ENCODE data around the gene ZNF19. TPM values are rescaled to one million over a fixed set of nuclear protein-coding genes. Genes with fewer than 3 reads are reported as not detected.

ZNF19 gene
- total RNA-seq, 8 experiments from 2014 or later, result 2.5 to 27.6 (median 8.1) TPM

DNA sequence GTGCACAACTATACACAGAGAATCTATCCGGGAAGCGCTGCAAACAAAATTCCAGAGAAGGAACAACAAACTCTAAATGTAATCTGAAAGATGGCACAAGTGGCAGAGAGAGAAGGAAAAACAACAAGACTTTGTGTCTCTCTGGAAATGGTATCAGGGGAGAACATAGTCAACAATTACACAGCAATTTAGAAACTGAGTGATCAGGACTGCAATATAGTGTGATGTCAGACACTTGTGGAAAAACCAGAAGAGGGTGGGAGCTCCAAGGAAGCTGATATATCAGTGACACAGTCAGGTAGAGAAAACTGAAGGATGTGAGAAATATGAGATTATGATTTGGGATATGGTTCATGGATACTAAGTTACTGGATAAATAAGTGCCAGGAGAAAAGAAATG lies 8.2 kb downstream of the ZNF19 start:
- Histone ChIP-seq H3K27ac (no peak overlapping the region), H3K4me3 (no peak overlapping the region), H3K4me1 (replicated peaks in 1 of 2) (peaks cover 0 to 7% of the 10 kb centered on the region in 2 donors)
- no peak for ATAC-seq (replicated peaks in 6 of 8)
- in situ Hi-C loops (cut with MboI; ENCODE audit: low pct_unique_long_range_greater_than_20kb in 2 of 9, low sequenced_read_pairs in 9 of 9, unreplicated experiment in 9 of 9), result no loop called here
- 85 to 100% (median 94%) methylated on average over 2 of the region's 2 CpGs; no CpG with 5 or more reads in 5 of the 10 experiments for WGBS, 10 experiments

DNA sequence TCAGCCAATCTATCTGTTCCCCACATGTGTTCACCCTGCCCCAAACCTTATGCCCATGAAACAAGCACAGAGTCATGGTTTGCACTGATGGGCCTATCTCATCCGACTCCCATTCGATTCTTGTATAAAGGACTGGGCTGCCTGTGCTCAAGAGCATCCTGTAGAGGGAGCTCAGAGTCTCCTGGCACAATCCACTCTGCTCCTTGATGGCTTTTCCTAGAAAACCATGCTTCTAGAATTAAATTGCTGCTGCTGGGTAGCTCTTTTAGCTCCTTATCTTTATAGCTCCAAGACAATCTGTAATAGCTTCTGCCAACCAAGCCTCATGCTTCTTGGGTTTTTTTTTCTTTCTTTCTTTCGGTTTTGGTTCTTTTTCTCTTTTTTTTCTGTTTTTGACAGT lies 9.7 kb downstream of the ZNF19 start:
- 27 to 83% (median 40%) methylated on average over 1 to 3 of the region's 3 CpGs; no CpG with 5 or more reads in 1 of the 10 experiments for WGBS, 10 experiments
- H3K4me1 ChIP-seq (replicated peaks in 1 of 2), result peaks cover 0 to 7% of the 10 kb centered on the region in 2 donors
- peak in 2 of 8 experiments; percentile 27 to 38 for ATAC-seq (replicated peaks in 6 of 8)
- H3K4me3 ChIP-seq, result no peak overlapping the region
- in situ Hi-C loops (cut with MboI; ENCODE audit: low pct_unique_long_range_greater_than_20kb in 2 of 9, low sequenced_read_pairs in 9 of 9, unreplicated experiment in 9 of 9), result no loop called here
- H3K27ac ChIP-seq, result no peak overlapping the region

DNA sequence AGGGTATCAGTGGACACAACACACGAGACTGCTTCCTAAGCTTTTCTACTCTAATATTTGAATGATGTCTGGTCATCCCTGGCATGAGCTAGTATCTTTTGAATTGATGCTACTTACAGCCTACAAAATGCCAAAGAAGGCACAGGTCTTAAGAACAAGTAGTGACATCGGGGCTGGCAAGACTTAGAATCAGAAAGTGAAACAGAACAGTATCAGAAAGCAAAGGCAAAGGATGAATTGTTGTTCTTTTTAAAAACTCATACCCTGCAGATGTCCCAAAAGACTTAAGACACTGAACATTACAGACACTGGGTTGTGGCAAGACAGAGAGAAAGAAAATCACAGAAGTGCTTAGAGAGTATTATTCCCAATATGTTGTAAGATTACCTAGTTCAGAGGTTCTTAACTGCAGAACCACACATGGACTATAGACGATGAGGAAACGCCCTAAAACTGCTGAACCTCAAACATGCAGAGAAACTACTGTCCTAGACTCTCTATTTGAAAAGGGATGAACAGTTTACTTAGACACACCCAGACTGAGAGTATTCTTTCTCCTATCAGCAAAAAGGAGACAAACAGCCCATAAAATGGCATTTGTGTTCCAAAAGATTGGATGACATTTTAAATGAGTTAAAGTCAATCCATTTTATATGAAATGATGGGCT lies 12.5 kb downstream of the ZNF19 start:
- no peak for ATAC-seq (replicated peaks in 6 of 8)
- H3K4me1 ChIP-seq (replicated peaks in 1 of 2), result no peaks in the 10 kb centered on the region
- in situ Hi-C loops (cut with MboI; ENCODE audit: low pct_unique_long_range_greater_than_20kb in 2 of 9, low sequenced_read_pairs in 9 of 9, unreplicated experiment in 9 of 9), result no loop called here
- H3K4me3 ChIP-seq, result no peak overlapping the region
- 63 to 97% (median 86%) methylated on average over 2 to 4 of the region's 4 CpGs; no CpG with 5 or more reads in 4 of the 10 experiments for WGBS, 10 experiments
- no peak overlapping the region for H3K27ac ChIP-seq

DNA sequence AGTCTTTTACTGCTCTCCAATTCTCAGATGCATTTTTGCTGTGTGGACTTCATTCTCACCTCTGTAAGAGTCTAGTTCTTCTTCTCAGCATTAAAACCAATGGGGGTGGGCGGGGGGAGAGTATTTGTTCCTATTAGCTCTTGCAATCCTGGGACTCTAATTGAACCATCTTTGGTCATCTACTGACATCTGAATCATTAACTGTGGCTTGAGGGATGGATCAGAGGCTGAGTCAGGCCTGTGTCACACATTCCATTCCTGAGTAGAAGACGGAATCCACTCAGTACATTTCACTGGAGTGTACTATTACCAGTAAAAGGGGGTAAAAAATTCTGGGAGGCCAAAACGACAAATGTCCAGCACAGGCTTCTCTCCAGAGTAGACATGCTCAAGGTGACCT lies 14.3 kb downstream of the ZNF19 start:
- 0 to 100% (median 43%) methylated on average over 1 to 3 of the region's 3 CpGs; no CpG with 5 or more reads in 2 of the 10 experiments for WGBS, 10 experiments
- peak in 1 of 8 experiments; percentile 67 for ATAC-seq (replicated peaks in 6 of 8)
- no peaks in the 10 kb centered on the region for H3K4me1 ChIP-seq (replicated peaks in 1 of 2)
- in situ Hi-C loops (cut with MboI; ENCODE audit: low pct_unique_long_range_greater_than_20kb in 2 of 9, low sequenced_read_pairs in 9 of 9, unreplicated experiment in 9 of 9), result no loop called here
- H3K27ac ChIP-seq, result no peak overlapping the region
- no peak overlapping the region for H3K4me3 ChIP-seq

DNA sequence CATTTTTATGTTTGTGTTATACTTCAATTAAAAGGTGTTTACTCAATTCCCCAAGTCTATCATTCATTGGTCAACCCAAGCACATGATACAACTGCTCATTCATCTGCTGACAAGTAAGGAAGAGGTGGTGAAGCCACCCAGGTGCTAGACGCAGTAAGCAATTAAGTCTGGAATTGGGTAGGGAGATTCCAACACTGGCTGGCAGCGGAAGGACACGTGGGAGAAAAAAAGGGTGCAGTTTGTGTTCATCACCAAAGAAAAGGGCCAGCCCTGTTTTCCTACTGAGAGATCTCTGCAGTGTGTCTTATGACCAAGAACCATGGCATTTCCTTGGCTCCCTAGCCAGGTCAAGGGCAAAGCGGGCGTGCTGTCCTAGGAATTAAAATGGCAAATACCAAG lies 15.2 kb downstream of the ZNF19 start:
- no peak for ATAC-seq (replicated peaks in 6 of 8)
- 80 to 100% (median 91%) methylated on average over 1 to 5 of the region's 5 CpGs; no CpG with 5 or more reads in 1 of the 10 experiments for WGBS, 10 experiments
- no peaks in the 10 kb centered on the region for H3K4me1 ChIP-seq (replicated peaks in 1 of 2)
- H3K4me3 ChIP-seq, result no peak overlapping the region
- H3K27ac ChIP-seq, result no peak overlapping the region
- in situ Hi-C loops (cut with MboI; ENCODE audit: low pct_unique_long_range_greater_than_20kb in 2 of 9, low sequenced_read_pairs in 9 of 9, unreplicated experiment in 9 of 9), result no loop called here

DNA sequence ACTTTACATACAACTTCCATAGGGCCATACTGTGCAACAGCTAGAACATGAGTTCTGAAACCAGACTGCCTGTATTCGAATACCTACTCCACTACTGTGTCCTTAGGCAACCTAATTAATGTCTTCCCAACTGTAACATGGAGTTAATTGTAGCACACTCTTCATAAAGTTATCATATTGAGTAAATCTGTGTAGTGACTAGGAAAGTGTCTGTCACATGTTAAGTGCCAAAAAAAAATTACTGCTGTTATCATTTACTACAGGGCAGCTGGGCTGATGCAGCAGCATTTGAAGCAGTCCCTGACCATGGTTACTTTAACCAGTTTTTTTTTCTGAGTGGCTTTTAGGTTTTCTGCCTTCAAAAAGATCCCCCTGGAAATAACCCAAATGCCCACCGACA lies 16.2 kb downstream of the ZNF19 start:
- WGBS, 10 experiments, result 40 to 100% (median 86%) methylated on average over 1 to 2 of the region's 2 CpGs; no CpG with 5 or more reads in 2 of the 10 experiments
- H3K27ac ChIP-seq, result no peak overlapping the region
- no peak for ATAC-seq (replicated peaks in 6 of 8)
- in situ Hi-C loops (cut with MboI; ENCODE audit: low pct_unique_long_range_greater_than_20kb in 2 of 9, low sequenced_read_pairs in 9 of 9, unreplicated experiment in 9 of 9), result no loop called here
- H3K4me3 ChIP-seq, result no peak overlapping the region
- no peaks in the 10 kb centered on the region for H3K4me1 ChIP-seq (replicated peaks in 1 of 2)

DNA sequence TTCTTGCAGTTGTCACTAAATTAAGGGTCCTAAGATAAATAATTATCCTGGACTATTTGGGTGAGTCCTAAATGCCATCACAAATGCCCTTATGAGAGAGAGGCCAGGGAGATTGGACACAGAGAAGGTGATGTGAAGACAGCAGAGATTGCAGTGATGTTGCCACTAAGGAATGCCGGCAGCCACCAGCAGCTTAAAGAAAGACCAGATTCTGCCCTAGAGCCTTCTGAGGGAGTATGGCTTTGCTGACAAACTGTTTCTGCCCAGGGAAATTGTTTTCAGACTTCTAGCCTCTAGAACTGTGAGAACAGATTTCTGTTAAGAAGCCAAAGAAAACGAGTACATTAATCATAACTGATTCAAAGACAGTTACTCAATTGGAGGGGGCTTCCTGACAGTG lies 17.1 kb downstream of the ZNF19 start:
- no peak overlapping the region for H3K27ac ChIP-seq
- H3K4me3 ChIP-seq, result no peak overlapping the region
- H3K4me1 ChIP-seq (replicated peaks in 1 of 2), result no peaks in the 10 kb centered on the region
- 0 to 69% (median 39%) methylated on average over 1 to 2 of the region's 2 CpGs; no CpG with 5 or more reads in 4 of the 10 experiments for WGBS, 10 experiments
- in situ Hi-C loops (cut with MboI; ENCODE audit: low pct_unique_long_range_greater_than_20kb in 2 of 9, low sequenced_read_pairs in 9 of 9, unreplicated experiment in 9 of 9), result no loop called here
- ATAC-seq (replicated peaks in 6 of 8), result no peak

DNA sequence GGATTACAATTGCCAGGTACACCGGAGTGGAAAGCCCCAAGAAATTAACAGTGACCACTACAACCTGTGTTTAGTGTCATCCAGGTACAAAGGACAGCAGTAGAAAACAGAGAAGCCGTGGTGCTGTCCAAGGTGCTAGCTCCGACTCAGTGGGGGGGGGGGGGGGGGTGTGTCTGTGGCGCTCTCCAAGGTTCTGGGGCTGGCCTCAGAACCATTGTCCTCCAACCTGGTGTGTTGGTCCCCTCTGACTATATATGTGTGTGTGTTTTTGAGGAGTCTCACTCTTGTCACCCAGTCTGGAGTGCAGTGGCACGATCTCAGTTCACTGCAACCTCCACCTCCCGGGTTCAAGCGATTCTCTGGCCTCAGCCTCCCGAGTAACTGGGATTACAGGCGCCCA lies 21.3 kb downstream of the ZNF19 start:
- Histone ChIP-seq H3K4me1 (replicated peaks in 1 of 2) (peaks cover 0 to 1% of the 10 kb centered on the region in 2 donors), H3K27ac (no peak overlapping the region), H3K4me3 (no peak overlapping the region)
- peak in 3 of 8 experiments; percentile 36 to 59 (median 48) for ATAC-seq (replicated peaks in 6 of 8)
- WGBS, 10 experiments, result 0 to 86% (median 8%) methylated on average over 1 of the region's 9 CpGs; no CpG with 5 or more reads in 6 of the 10 experiments
- in situ Hi-C loops (cut with MboI; ENCODE audit: low pct_unique_long_range_greater_than_20kb in 2 of 9, low sequenced_read_pairs in 9 of 9, unreplicated experiment in 9 of 9), result no loop called here

DNA sequence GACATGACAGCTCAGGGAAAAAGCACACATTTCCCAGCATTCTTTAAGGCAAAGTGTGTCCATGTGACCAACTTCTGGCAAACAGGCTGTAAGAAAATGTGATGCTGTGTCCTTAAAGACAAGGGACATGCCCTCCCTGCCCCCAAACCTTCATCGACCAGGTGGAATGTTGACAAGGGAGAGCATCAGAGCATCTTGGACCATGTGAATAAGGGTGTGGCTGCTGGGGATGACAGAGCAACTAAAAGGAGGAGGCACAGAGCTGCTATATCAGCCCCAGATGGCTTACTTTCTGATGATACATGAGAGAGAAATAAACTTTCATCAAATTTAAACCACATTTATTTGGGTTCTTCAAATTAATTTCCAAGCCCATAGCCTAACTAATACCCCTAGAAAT lies 24.9 kb downstream of the ZNF19 start:
- Histone ChIP-seq H3K4me1 (replicated peaks in 1 of 2) (peaks cover 8 to 15% of the 10 kb centered on the region in 2 donors), H3K27ac (no peak overlapping the region), H3K4me3 (no peak overlapping the region)
- WGBS, 10 experiments, result 0 to 60% (median 43%) methylated on average over 1 of the region's 1 CpG; no CpG with 5 or more reads in 3 of the 10 experiments
- in situ Hi-C loops (cut with MboI; ENCODE audit: low pct_unique_long_range_greater_than_20kb in 2 of 9, low sequenced_read_pairs in 9 of 9, unreplicated experiment in 9 of 9), result no loop called here
- ATAC-seq (replicated peaks in 6 of 8), result no peak

DNA sequence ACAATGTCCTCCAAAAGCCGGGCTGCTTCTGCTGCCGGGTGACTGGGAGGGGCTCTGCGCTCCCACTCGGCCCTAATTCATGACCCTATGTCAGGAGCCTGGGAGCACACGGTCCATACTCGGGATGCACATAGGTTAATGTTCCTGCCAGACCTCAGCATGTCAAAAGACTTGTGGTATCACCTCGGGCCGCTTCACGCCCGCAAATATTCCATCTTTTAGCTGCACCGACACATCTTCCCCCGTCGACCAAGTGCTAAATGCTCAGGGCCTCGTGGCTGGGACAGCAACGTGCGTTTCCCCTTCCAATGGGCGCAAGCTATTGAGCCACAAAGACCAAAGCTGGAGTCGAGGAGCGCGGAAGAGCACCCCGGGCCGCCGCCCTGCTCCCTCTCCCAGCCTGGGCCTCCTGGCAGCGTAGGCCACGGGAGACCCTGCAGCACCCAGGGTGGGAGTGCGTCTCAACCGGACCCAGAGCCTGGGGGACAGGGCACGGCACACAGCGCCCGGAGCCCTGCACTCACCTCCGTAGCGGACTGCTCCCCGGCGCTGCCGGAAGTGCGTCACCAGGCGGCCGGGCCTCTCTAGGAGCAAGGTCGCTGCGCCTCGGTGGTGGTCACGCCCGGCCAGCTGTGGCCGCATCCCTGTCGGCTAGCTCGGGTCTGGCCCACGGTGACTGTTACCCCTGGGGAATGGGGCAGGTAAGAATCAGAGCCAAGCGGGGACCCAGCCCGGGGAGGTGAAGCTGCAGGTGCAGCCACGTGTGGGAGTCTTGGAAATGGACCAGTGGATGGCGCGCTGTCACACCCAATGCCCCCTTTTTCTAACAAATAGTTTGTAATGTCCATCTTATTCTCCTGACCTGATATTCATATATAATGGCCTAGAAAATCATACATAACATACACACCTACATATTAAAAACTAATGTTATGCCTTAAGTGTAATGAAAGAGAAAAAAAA lies 27.2 kb downstream of the ZNF19 start, which contains the start of gene ZNF23:
Gene ZNF23 (minus strand): TSS at position 562 of the 963 bp plus-strand sequence. CDS start 5,451 bp downstream, outside the sequence.
- in situ Hi-C loops (cut with MboI; ENCODE audit: low pct_unique_long_range_greater_than_20kb in 2 of 9, low sequenced_read_pairs in 9 of 9, unreplicated experiment in 9 of 9), result no loop called here
- WGBS, 10 experiments, result 0 to 2% (median 0%) methylated on average over 1 to 30 of the region's 52 CpGs; no CpG with 5 or more reads in 4 of the 10 experiments
- peak within 1 kb of the TSS; percentile 74 to 96 (median 94) for H3K4me3 ChIP-seq
- peak; percentile 97 to 100 (median 99) for ATAC-seq (replicated peaks in 6 of 8)
- peak within 1 kb of the TSS; percentile 80 to 87 for H3K27ac ChIP-seq
- peaks cover 8 to 15% of the 10 kb centered on the region in 2 donors for H3K4me1 ChIP-seq (replicated peaks in 1 of 2)

DNA sequence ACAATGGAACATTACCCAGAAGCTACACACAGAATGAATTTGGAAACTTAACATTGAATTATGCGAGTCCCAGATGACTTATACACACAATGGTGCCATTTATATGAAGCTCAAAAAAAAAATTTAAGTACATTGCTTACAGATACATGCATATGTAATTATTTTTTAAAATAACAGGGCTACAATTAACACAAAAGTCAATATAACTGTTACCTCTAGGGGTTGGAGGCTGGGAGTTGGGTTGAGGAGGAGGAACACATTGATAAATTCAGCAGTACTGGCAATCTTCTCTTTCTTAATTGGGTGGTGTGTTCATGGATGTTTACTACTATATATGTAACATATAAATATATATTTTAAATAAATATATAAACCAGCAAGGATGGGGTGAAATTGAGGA lies 28.2 kb downstream of the ZNF19 start:
- in situ Hi-C loops (cut with MboI; ENCODE audit: low pct_unique_long_range_greater_than_20kb in 2 of 9, low sequenced_read_pairs in 9 of 9, unreplicated experiment in 9 of 9), result no loop called here
- WGBS, 10 experiments, result 90 to 100% (median 100%) methylated on average over 1 of the region's 1 CpG; no CpG with 5 or more reads in 2 of the 10 experiments
- H3K27ac ChIP-seq, result no peak overlapping the region
- H3K4me1 ChIP-seq (replicated peaks in 1 of 2), result peaks cover 8 to 15% of the 10 kb centered on the region in 2 donors
- ATAC-seq (replicated peaks in 6 of 8), result no peak
- H3K4me3 ChIP-seq, result peak overlapping the region; percentile 74 to 96 (median 94)

DNA sequence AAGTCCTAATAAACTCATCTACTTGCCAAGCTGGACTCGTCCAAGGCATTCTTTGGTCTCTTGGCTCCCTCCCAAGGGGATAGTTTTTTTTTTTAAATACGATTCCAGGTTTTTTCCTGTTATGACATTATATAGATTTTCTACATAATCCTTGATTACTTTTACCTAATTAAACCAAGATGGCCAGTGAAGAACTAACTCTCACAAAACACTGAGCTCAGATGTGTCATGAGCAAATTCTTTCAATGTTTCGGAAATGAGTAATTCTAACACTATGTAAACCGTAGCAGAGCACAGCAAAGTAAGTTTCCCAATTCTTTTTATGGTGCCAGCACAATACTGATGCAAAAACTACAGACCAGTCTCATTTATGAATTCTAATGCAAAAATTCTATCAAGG lies 28.9 kb downstream of the ZNF19 start:
- in situ Hi-C loops (cut with MboI; ENCODE audit: low pct_unique_long_range_greater_than_20kb in 2 of 9, low sequenced_read_pairs in 9 of 9, unreplicated experiment in 9 of 9), result no loop called here
- ATAC-seq (replicated peaks in 6 of 8), result peak in 1 of 8 experiments; percentile 4
- no peak overlapping the region for H3K27ac ChIP-seq
- peaks cover 8 to 15% of the 10 kb centered on the region in 2 donors for H3K4me1 ChIP-seq (replicated peaks in 1 of 2)
- WGBS, 10 experiments, result 10 to 100% (median 80%) methylated on average over 2 to 4 of the region's 4 CpGs; no CpG with 5 or more reads in 2 of the 10 experiments
- H3K4me3 ChIP-seq, result no peak overlapping the region

DNA sequence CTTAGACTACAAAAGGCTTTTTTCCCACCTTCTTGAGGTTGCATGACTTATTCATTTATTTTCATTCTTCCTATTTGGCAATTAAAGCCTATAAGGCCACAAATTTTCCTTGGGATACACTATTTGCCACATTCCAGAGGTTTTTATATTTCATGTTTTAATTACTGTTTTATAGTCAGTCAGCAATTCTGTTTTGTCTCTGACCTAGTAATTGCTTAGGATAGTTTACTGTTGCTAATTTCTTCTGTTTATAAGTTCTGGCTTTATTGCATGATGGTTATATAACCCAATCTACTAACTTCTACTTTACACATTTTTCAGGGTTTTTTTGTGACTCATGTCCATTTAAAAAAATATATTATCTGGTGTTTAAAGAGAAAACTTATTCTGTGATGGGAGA lies 29.6 kb downstream of the ZNF19 start:
- Histone ChIP-seq H3K27ac (no peak overlapping the region), H3K4me1 (replicated peaks in 1 of 2) (peaks cover 8 to 15% of the 10 kb centered on the region in 2 donors), H3K4me3 (no peak overlapping the region)
- in situ Hi-C loops (cut with MboI; ENCODE audit: low pct_unique_long_range_greater_than_20kb in 2 of 9, low sequenced_read_pairs in 9 of 9, unreplicated experiment in 9 of 9), result no loop called here
- ATAC-seq (replicated peaks in 6 of 8), result no peak
